Measurements from ENCODE around the gene OR12D1.
"Not testable (repeated sequence)": the region's sequence is repeated elsewhere in the genome, so short reads cannot be mapped to it uniquely, and the experiment has no call there.

OR12D1 gene

GRCh38 chr6:29414588-29414987, at the start of gene OR12D1:
Gene OR12D1 (plus strand): TSS chr6:29414928.
- DNase-seq (ENCODE audit: low spot score): no peak

DNA sequence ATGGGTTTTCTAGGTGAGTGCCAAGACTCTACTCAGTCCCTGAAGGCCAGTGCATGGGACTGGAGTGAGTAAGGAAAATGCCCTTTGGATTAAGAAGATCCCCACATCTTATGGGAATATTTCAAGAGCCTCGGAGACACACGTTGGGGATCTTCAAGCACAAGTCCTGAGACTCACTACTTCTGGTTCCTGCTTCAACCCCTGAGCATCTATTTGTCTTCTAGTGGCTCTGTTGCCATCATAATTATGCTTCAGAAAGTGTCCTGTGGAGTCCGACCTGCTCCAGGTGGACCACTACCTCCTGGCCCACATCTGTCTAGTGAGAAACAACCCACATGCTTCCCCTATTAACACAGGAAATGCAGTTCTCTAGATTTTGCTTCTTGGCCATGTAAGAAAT, 46.0 kb upstream of the OR12D1 start, which contains the start of gene OR5V1:
OR5V1 (minus strand) TSS at position 101 of the 400 bp plus-strand sequence. CDS start 12,670 bp downstream, outside the sequence.
- no peak for DNase-seq (ENCODE audit: low spot score)

DNA sequence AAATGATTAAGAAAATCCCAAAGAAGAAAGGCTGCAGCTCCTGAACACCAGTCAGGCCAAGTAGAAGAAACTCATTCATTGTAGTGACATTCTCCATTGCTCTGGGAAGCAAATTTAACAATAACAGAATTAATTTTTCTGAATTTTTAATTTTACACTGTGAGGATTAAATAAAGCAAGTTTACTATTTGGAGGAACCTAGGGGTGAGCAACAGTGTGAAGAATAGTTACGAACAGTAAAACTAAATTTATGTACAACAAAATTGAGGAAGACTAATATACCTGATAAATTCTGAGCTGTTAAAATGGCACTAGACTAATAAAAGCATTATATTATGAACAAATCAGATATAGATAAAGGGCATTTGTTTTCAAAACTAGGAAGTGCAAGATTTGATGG, 39.5 kb upstream of the OR12D1 start, which contains the start of gene OR12D3:
OR12D3 (minus strand) TSS at position 101 of the 400 bp plus-strand sequence; CDS start at position 97, 4 bp downstream.
- no peak for DNase-seq (ENCODE audit: low spot score)

DNA sequence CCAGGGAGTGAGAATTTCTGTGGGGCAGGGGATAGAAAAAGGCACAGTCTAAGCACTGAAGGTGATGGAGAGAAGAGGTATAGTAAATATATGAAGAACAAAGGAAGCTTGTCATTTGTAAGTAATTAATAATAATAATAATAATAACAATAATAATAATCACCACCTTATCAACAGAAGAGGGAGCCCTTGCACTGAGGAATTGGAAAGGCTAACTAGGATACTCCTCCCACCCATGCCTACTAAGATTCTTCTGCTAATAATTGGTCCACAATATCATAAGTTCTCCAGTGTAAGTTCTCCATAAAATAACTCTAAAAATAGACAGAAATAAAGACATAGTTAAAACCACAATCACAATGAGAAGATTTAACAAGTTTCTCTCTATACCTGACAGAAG, 38.7 kb upstream of the OR12D1 start:
- no peak for DNase-seq (ENCODE audit: low spot score)

DNA sequence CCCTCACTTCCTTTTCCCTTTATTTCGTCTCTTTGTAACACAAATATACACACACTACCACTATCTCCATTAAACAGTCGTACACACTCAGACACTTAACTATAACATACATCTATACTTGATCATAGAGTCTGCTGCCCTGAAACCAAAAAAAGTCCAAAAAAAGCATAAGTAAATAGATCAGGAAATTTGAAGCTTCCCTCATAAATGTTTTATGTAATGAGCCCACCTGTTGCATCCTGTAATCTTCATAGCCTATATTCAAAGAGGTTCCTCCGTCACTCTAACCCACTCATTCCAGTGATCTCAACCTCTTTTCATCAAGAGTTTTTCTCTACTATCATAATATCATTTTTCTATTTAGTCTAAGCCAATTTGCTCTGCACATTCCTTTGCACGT, 26.2 kb upstream of the OR12D1 start:
- DNase-seq (ENCODE audit: low spot score): no peak

DNA sequence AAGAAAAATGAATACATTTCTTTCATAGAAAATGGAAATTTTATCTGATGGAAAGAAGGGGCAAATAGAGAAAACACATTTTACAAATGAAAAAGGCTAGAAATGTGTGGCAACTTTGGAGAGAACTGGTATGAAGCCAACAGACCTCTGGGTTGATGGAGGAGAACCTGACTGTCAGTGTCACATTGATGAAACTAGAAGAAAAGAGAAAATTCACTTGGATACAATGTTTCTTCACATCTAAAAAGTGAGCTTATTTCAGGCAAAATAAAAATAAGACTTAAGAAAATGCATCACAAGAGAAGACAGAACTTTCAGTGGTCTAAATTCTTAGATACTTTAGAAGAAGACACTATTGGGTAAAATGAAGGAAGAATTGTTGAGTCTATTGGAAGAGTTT, 19.4 kb upstream of the OR12D1 start, which contains the start of gene OR12D2:
OR12D2 (plus strand) TSS at position 301 of the 400 bp plus-strand sequence. CDS start 1,069 bp downstream, outside the sequence.
- DNase-seq (ENCODE audit: low spot score): no peak

- DNase-seq (ENCODE audit: low spot score): no peak
These were observed 15.2 kb upstream of the OR12D1 start for GRCh38 chr6:29399525-29399924.

DNA sequence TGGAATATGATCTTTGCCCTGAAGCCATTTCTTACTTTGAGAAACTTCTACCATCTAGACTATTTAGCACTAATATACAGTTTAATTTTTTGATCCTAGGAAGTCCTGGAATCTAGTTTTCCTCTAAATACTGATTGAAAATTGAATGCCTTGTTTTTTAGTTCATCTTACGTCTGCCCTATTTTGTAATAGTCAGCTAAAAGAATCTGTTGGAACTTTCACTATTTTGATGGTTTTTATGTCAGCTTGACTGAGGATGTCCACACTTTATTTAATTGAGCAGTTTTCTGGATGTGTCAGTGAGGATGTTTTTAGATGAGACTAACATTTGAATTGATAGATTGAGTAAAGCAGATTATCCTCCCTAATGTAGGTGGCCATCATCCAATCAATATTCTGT, 10.9 kb upstream of the OR12D1 start:
- no peak for DNase-seq (ENCODE audit: low spot score)

- no peak for DNase-seq (ENCODE audit: low spot score)
These were observed 4.8 kb downstream of the OR12D1 start for GRCh38 chr6:29419516-29419915.

- no peak for DNase-seq (ENCODE audit: low spot score)
These were observed 9.4 kb downstream of the OR12D1 start for GRCh38 chr6:29424168-29424567.

DNA sequence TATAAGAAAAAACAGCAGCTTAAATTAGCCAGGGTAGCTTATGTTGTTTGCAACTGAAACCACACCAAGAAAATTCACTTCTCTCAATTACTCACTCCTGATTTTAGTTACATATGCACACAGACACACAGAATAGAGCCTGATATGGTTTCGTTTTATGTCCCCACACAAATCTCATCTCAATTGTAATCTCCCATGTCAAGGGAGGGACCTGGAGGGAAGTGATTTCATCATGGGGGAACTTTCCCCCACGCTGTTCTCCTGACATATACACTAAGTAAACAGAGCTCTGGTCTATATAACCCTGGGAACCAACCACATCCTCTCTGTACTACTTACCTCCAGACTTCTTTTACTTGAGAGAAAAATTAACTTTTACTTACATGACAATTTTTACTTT, 9.8 kb downstream of the OR12D1 start:
- no peak for DNase-seq (ENCODE audit: low spot score)

DNA sequence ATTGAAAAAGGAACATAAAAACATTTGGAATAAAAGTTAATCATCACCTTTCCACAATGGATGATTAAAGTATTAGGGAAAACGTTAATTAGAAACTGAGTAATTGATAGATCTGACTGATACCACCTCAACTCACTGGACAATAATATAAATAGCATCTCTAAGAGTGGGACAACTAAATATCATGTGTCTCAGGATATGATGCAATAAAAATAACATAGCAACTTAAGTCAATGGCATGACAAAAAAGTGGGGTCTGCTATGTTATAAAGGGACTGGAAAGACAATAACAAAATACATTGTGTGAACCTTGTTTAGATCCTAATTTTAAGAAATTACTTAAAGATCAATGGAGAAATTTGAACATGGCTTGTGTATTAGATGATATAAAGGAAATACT, 10.3 kb downstream of the OR12D1 start:
- DNase-seq (ENCODE audit: low spot score): no peak

DNA sequence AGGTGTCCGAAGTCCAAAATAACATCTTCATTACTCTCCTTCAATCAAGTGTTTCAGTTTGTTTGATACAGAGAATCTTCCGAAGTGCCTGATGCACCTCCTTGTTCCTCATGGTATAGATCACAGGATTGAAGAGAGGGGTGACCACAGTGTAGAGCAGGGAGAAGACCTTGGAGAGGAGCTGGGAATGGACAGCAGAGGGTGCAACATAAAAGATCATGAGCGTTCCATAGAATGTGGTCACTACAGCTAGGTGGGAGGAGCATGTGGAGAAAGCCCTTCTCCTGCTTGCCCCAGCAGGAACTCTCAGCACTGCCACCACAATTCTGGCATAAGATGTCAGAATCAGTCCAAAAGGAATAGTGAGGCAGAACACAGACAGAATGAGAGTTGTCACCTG, 11.9 kb downstream of the OR12D1 start:
- no peak for DNase-seq (ENCODE audit: low spot score)

DNA sequence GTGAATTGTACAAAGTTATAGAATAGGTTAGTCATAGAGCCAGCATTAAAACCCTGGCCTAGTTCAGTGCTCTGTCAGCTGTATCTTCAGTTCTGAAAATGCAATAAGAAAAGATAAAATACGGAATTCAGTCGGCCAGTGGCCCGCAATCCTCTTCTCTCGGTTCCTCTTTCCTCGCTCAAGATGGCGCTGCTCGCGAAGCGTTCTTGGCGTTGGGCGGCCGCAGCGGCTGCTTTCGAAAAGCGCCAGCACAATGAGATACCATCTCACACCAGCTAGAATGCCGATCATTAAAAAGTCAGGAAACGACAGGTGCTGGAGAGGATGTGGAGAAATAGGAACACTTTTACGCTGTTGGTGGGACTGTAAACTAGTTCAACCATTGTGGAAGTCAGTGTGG, 22.0 kb downstream of the OR12D1 start:
- DNase-seq (ENCODE audit: low spot score): not testable (repeated sequence)

DNA sequence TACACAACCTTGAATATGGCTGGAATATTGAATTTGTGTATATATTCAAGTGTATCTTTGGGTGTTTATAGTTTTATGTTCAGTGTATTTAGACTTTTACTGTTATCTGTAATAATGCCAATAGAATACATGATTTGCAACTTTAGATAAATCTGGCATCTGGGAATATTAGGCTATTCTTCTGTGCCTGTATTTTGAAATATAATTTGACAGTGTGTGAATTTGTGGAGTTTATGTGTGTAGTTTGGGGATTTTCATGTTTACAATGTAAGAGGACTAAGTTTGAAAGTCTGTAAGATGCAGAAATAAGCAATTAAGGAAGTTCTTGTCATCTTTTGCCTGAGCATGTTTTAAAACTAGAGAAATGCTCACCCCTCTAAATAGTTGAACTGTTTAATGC, 24.3 kb downstream of the OR12D1 start, which contains the start of gene OR10C1:
OR10C1 (plus strand) TSS at position 301 of the 400 bp plus-strand sequence. CDS start 710 bp downstream, outside the sequence.
- no peak for DNase-seq (ENCODE audit: low spot score)

DNA sequence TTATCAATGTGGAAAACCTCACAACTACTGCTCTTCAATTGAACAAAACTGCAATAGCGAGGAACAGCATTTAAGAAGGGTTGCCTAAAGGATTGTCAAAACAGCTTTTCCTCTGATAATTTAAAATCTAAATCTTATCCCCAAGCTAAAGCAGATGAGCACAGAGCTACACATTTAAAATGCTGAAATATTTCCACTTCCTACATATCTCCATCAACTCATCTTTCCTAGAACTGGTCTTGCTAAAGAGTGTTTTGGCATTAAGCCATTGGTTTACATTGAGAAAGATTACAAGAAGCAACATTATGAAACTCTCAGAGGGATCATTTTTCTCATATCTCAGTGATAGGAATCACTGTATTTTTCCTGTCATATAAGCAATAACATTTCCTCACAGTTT, 28.0 kb downstream of the OR12D1 start:
- no peak for DNase-seq (ENCODE audit: low spot score)

DNA sequence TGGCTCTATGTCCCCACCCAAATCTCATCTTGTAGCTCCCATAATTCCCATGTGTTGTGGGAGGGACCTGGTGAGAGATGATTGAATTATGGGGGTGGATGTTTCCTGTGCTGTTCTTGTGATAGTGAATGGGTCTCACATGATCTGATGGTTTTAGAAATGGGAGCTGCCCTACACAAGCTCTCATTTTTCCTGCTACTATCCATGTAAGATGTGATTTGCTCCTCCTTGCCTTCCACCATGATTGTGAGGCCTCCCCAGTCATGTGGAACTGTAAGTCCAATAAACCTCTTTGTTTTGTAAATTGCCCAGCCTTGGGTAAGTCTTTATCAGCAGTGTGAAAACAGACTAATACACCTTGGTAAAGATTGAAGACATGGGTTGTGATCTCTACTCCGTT, 29.3 kb downstream of the OR12D1 start:
- not testable (repeated sequence) for DNase-seq (ENCODE audit: low spot score)

- DNase-seq (ENCODE audit: low spot score): no peak
These were observed 32.9 kb downstream of the OR12D1 start for GRCh38 chr6:29447670-29448069.

DNA sequence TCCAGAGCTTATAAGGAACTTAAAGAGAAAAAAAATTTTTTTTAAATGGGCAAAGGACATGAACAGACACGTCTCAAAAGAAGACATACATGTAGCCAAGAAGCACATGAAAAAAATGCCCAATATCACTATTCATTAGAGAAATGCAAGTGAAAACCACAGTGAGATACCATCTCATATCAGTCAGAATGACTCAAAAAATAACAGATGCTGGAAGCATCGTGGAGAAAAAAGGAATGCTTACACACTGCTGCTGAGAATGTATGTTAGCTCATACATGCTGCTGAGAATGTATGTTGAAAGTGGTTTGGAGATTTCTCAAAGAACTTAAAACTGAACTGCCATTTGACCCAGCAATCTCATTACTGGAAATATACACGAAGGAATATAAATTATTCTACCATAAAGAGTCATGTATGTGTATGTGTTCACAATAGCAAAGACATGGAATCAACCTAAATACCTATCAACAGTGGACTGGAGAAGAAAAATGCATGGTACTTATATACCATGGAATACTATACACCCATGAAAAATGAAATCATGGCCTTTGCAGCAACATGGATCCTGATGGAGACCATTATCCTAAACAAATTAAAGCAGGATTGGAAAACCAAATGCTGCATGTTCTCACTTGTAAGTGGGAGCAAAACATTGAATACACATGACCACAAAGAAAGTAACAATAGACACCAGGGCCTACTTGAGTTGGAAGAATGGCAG, 36.9 kb downstream of the OR12D1 start:
- no peak for DNase-seq (ENCODE audit: low spot score)

GRCh38 chr6:29456971-29457370, 42.2 kb downstream of the OR12D1 start, which contains the start of the genes OR11A1 and OR2H1:
Gene OR11A1 (minus strand): TSS chr6:29457071. CDS start chr6:29427641, 29,430 bp downstream.
Gene OR2H1 (plus strand): TSS chr6:29457155. CDS start chr6:29461770, 4,615 bp downstream.
- DNase-seq (ENCODE audit: low spot score): no peak

DNA sequence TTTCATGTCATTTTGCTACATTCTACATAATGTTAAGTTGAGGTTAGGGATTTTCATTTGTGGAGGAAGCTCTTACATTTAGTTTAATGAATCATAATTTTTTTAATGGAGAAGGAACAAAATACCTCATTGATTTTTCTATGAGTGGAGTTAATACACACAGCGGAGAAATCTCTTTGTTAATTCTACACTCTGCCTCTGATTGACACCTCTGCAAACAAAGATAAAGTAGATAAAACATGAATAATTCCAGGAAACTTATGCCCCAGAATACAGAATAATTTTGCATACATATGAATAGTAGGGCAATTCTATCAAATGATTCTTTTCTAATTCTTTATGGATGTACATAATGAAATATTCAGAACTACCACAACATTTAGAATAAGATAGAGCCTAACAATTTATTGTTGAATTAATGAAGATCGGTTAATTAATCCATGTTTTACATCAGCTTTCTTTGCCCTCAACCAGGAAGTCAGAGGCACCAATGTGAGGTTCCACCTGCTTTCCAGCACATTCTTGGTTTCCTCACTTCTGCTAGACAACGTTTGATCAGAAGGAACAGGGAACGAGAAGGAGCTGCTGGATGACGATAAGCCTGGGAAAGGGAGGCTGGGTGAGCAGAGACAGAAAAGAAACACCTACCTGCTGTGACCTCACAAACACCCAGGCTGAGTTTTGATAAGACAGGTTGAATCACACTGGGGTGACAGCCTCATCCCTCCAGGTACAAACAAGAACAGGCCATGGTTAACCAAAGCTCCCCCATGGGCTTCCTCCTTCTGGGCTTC, 46.5 kb downstream of the OR12D1 start:
- no peak for DNase-seq (ENCODE audit: low spot score)

DNA sequence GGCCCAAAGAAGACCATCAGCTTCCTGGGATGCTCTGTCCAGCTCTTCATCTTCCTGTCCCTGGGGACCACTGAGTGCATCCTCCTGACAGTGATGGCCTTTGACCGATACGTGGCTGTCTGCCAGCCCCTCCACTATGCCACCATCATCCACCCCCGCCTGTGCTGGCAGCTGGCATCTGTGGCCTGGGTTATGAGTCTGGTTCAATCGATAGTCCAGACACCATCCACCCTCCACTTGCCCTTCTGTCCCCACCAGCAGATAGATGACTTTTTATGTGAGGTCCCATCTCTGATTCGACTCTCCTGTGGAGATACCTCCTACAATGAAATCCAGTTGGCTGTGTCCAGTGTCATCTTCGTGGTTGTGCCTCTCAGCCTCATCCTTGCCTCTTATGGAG, 47.3 kb downstream of the OR12D1 start:
- DNase-seq (ENCODE audit: low spot score): no peak

GRCh38 chr6:29465279-29465678, 50.6 kb downstream of the OR12D1 start:
- no peak for DNase-seq (ENCODE audit: low spot score)
